GM18526 (cell line): Measurements from ENCODE around the gene PRCP.

Experiments used
- POLR2A ChIP-seq: IDR thresholded peaks from 3 replicates; pipeline ENCODE4 v1.6.1; 2011; ENCODE audit not compliant: insufficient read length; ENCODE audit errors: extremely low read depth

The PRCP gene

DNA sequence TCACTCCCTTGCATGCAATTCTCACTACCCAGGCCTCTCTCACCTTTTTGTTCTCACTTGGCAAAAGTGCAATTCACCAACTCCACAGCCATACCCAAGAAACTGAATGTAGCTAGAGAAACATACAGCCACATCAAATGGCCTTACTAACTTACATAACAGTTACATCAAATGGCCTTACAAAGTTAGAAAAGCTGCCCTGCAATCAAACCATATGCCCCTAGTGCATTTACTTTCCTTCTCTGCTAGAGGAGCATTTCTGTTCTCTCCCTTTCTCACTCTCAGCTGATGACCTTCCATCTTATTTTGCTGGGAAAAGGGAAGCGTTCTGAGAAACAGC, 10.3 kb downstream of the PRCP start:
- no peak for TF ChIP-seq POLR2A

GRCh38 chr11:82889133-82890001, 10.9 kb downstream of the PRCP start:
- no peak for TF ChIP-seq POLR2A

DNA sequence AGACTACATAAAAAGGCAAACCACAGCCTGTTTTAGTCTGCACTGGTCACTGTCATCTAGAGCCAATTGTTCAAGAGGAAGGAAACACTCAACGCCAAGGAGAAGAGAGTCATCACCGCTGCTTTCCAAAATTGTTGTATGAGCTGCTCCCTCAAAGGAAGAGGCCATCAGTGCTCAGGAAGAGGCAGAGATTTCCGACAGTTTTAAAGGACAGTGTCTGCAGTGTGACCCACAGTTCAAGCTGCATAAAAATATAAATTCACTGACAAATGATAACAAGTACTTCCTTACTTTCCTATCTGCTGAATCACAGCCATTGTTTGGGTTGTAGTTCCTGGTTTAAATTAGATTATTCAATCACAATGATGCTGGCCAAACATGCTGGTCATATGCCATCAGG, 16.4 kb downstream of the PRCP start:
- TF ChIP-seq POLR2A, result no peak

DNA sequence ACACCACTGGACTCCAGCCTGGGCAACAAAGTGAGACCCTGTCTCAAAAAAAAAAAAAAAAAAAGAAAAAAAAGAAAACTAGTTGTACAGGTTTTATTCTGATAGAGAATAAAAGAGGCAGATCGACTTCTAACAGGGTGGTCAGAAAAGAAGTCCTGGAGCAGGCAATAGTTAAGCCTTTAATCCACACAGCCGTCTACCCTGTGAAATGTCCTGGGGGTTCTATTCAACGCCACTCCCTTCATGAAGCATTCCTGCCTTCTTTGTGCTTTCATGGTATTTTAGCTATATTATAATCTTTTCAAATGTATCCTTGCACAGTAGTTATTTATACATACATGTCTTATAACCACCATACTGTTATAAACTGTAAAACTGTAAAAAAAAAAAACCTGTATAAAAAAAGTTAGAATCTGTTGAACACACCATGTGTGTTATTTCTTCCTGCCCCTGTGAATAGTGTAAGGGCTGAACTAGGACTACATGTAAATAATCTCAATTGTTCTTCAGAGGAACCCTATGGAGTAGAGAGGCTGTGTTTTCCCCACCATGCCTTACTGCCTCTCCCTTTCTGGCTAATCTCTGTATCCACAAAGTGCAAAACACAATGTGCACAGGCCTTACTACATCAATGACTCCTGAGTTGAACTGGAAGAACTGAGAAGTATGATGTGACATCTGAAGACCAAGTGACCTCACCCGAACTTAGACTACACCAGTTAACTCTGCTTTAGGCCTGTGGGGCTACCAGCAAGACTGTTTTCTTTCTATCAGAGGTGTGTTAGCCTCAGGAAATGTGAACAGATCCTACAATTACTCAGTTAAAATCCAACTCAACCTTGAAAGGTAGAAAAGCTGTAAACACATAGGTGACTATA, 25.3 kb downstream of the PRCP start:
- TF ChIP-seq POLR2A, result no peak

DNA sequence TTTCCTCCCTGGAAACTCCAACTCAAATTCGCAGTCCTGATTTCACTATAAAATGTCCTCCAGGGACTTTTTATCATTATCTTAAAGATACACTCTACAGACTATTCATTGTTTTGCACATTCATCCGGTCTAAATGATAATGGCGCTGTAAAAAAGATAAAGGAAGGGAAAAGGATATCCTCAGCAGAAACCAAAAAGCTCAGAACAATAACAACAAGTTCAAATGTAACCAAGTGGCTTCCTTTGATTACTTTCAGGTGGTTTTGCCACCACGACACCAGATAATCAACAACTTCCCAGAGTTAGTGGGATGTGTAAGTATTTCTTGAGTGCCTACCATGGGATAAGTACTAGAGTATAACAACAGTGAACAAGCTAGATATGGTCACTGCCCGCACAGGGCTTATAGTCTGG, 26.3 kb downstream of the PRCP start:
- no peak for TF ChIP-seq POLR2A

DNA sequence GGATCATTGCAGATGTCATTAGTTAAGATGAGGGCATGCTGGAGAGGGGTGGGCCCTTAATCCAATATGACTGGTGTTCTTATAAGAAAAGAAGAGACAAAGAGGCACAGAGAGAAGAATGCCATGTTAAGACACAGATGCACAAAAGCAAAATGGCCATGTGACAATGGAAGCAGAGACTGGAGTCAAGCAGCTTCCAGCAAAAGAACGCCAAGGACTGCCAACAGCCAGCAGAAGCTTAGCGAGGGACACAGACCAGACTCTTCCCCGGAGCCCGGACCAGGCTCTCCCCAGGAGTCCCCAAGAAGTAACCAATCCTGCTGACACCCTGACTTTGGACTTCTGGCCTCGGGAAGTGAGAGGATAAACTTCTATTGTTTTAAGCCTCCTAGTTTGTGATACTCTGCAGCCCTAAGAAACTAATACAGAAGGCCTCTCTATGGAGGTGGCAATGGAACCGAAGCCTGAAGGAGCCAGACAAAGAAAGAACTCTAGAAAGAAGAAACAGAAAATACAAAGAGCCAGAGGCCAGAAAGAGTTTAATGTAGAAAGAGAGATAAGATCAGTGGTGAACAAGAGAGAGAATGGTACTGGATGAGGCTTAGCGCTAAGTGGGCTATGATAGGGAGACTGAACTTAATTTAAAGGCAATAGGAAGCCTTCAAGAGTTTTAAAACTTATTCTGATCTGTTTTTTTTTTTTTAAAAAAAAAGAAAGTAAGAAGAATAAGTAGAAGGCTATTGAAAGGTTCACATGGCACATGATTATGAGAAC, 27.7 kb downstream of the PRCP start:
- TF ChIP-seq POLR2A, result no peak

GRCh38 chr11:82871646-82872045, 28.6 kb downstream of the PRCP start:
- TF ChIP-seq POLR2A, result no peak

DNA sequence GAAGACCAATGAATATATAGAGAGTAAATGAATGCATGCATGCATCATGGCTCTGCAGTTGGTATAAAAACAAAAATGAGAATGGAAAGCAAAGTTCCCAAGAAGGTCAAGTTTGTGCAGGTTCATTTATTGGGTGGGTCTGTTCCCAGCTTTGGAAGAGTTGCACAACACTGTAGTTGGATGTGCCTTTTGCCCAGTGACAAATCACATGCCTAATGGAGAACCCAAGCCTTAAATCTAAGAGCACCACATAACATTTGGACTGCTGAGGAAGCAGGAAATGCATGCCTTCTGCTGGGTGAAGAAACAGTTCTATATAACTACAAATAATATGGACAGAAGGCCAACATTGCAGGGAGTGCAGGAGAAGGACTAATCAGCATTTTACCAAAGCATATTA, 30.6 kb downstream of the PRCP start:
- TF ChIP-seq POLR2A, result no peak

- TF ChIP-seq POLR2A, result no peak
These were observed 32.6 kb downstream of the PRCP start for GRCh38 chr11:82867495-82868082.

DNA sequence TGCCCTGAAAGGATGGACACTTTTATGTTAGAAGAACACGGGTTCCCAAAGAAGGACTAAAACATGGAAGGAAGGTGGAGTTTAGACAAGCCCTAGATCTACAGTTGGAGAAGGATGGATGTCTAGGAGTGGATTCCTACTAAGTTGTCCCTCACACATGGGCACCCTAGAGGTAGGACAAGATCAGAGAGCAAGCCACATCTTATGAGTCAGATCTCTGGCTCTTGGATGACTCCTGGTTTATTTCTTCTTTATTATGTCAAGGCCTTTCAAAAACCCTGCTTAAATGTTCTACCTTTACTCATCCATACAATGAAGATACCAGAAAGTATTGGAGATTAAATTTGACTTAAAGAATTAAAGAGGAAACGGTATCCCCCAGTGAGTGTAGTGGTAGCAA, 34.4 kb downstream of the PRCP start:
- no peak for TF ChIP-seq POLR2A

- TF ChIP-seq POLR2A, result no peak
These were observed 36.0 kb downstream of the PRCP start for GRCh38 chr11:82864268-82864667.

- no peak for TF ChIP-seq POLR2A
These were observed 37.0 kb downstream of the PRCP start for GRCh38 chr11:82863209-82863608.

- no peak for TF ChIP-seq POLR2A
These were observed 37.9 kb downstream of the PRCP start for GRCh38 chr11:82862379-82862778.

- no peak for TF ChIP-seq POLR2A
These were observed 40.5 kb downstream of the PRCP start for GRCh38 chr11:82859750-82860149.

DNA sequence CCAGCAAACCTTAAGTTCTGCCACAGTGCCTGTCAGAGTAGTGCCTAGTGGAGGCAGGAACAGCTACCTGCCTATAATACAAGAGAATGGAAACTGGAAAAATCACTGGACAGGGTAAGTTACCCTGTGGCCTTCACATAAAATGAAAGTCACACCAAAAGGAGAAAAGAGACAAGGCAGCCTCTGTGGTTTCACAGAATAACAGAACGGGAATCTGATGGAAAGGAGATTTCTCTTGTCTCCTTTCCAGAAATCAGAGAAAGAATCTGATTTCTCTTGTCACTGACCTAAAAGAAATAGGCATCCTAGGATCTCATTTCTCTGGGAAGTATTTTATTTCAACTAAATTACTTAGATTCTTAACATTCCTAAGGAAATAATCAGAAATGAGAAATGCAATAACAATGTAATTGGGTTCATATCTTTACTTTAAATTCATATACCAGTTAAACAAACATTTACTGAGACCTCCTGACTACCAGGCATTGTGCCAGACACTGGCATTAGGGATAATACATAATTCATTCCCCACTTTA, 41.6 kb downstream of the PRCP start:
- no peak for TF ChIP-seq POLR2A
